ENCODE measurements around the gene CACNA1G.

CACNA1G gene

GRCh38 chr17:50549256-50549941 is 11.1 kb upstream of the CACNA1G start:
- no peak for FAIRE-seq

GRCh38 chr17:50549969-50550368 is 10.5 kb upstream of the CACNA1G start:
- no peak for FAIRE-seq

GRCh38 chr17:50550661-50551432 is 9.7 kb upstream of the CACNA1G start:
- no peak for FAIRE-seq

GRCh38 chr17:50551433-50551815 is 9.1 kb upstream of the CACNA1G start:
- FAIRE-seq: no peak

- FAIRE-seq: no peak
Observed at GRCh38 chr17:50551884-50552283, 8.6 kb upstream of the CACNA1G start.

GRCh38 chr17:50554201-50554600 is 6.3 kb upstream of the CACNA1G start:
- FAIRE-seq: no peak

- no peak for FAIRE-seq
Observed at GRCh38 chr17:50556803-50557202, 3.7 kb upstream of the CACNA1G start.

- no peak for FAIRE-seq
Observed at GRCh38 chr17:50557630-50558029, 2.9 kb upstream of the CACNA1G start.

GRCh38 chr17:50558091-50558490 is 2.4 kb upstream of the CACNA1G start:
- FAIRE-seq: no peak

- no peak for FAIRE-seq
Observed at GRCh38 chr17:50558581-50558940, 2.0 kb upstream of the CACNA1G start.

GRCh38 chr17:50558941-50559614 is 1.4 kb upstream of the CACNA1G start:
- no peak for FAIRE-seq

- FAIRE-seq: no peak
Observed at GRCh38 chr17:50559674-50560184, 786 bp upstream of the CACNA1G start.

- no peak for FAIRE-seq
Observed at GRCh38 chr17:50560931-50561745, 623 bp downstream of the CACNA1G start.

GRCh38 chr17:50561746-50562141 is 1.2 kb downstream of the CACNA1G start:
- no peak for FAIRE-seq

GRCh38 chr17:50562242-50563091 is 2.0 kb downstream of the CACNA1G start:
- FAIRE-seq: no peak

GRCh38 chr17:50563092-50563511 is 2.6 kb downstream of the CACNA1G start:
- no peak for FAIRE-seq

- no peak for FAIRE-seq
Observed at GRCh38 chr17:50564916-50565315, 4.4 kb downstream of the CACNA1G start.

GRCh38 chr17:50565402-50566350 is 5.2 kb downstream of the CACNA1G start:
- no peak for FAIRE-seq

GRCh38 chr17:50566886-50567285 is 6.4 kb downstream of the CACNA1G start:
- no peak for FAIRE-seq

GRCh38 chr17:50568659-50569058 is 8.1 kb downstream of the CACNA1G start:
- FAIRE-seq: no peak

- no peak for FAIRE-seq
Observed at GRCh38 chr17:50569592-50569991, 9.1 kb downstream of the CACNA1G start.
